OCI-LY3 (cell line): ENCODE measurements around the gene CCDC152.

Source experiments
- EZH2phosphoT487 ChIP-seq: fragments of 200-600 bp; shearing (Covaris generic); IDR thresholded peaks from 2 replicates; pipeline ENCODE4 v1.6.1; 2018; ENCODE audit warnings: antibody characterized with exemption, mixed run types, low read depth
- TF ChIP-seq, protein P1 (sequence below): fragments of 200-600, 300-600 bp; sonication (generic); IDR thresholded peaks from 2 replicates; pipeline ENCODE4 v1.5.1; 2014; ENCODE audit warnings: antibody characterized with exemption, low read length, low read depth

DNA sequence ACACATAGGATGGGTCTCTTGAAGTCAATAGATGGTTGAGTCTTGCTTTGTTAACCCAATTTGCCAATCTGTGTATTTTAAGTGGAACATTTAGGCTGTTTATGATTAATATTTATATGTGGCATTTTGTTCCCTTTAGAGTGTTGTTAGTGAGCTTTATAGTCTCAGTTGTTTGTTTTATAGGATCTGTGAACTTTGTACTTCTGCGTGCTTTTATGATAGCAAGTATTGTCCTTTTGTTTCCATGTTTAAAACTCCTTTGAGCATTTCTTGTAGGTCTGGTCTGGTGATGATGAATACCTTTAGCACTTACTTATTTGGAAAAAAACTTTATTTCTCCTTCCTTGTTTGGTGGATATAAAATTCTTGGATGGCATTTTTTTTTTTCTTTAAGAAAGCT is 31.2 kb downstream of the CCDC152 start:
- TF ChIP-seq, protein P1, sequence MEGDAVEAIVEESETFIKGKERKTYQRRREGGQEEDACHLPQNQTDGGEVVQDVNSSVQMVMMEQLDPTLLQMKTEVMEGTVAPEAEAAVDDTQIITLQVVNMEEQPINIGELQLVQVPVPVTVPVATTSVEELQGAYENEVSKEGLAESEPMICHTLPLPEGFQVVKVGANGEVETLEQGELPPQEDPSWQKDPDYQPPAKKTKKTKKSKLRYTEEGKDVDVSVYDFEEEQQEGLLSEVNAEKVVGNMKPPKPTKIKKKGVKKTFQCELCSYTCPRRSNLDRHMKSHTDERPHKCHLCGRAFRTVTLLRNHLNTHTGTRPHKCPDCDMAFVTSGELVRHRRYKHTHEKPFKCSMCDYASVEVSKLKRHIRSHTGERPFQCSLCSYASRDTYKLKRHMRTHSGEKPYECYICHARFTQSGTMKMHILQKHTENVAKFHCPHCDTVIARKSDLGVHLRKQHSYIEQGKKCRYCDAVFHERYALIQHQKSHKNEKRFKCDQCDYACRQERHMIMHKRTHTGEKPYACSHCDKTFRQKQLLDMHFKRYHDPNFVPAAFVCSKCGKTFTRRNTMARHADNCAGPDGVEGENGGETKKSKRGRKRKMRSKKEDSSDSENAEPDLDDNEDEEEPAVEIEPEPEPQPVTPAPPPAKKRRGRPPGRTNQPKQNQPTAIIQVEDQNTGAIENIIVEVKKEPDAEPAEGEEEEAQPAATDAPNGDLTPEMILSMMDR: no peak
- no peak for TF ChIP-seq EZH2phosphoT487
